Hepatocyte (in vitro differentiated cells): Measurements from ENCODE around the gene ALOX12B. TPM values are rescaled to one million over a fixed set of nuclear protein-coding genes. Genes with fewer than 3 reads are reported as not detected.

ENCODE experiments used
- DNase-seq: peaks from one replicate; pipeline ENCODE4 v3.0.0-alpha.2; 2016; ENCODE audit warnings: low spot score
- H2AFZ ChIP-seq: fragments of 200-600 bp; sonication (generic); 2 replicates; pipeline ENCODE4 v1.6.0; 2016; ENCODE audit warnings: antibody characterized with exemption, mild to moderate bottlenecking
- H3K27ac ChIP-seq: fragments of 200-600 bp; sonication (generic); 2 replicates; pipeline ENCODE4 v1.5.1; 2016; ENCODE audit warnings: mild to moderate bottlenecking
- H3K27me3 ChIP-seq: fragments of 200-600 bp; sonication (generic); 2 replicates; pipeline ENCODE4 v1.6.1; 2016
- H3K36me3 ChIP-seq: fragments of 200-600 bp; sonication (generic); replicated peaks from 2 replicates; pipeline ENCODE4 v1.5.1; 2016; ENCODE audit warnings: low read depth; ENCODE audit not compliant: insufficient read depth
- H3K4me1 ChIP-seq: fragments of 200-600 bp; sonication (generic); 2 replicates; pipeline ENCODE4 v1.5.1; 2016; ENCODE audit warnings: mild to moderate bottlenecking, moderate library complexity; ENCODE audit not compliant: insufficient read depth
- H3K4me2 ChIP-seq: fragments of 200-600 bp; sonication (generic); 2 replicates; pipeline ENCODE4 v1.6.0; 2016
- H3K4me3 ChIP-seq: fragments of 200-600 bp; sonication (generic); 2 replicates; pipeline ENCODE4 v1.5.1; 2016; ENCODE audit warnings: mild to moderate bottlenecking
- H3K79me2 ChIP-seq: fragments of 200-600 bp; sonication (generic); 2 replicates; pipeline ENCODE4 v1.6.0; 2017; ENCODE audit warnings: mild to moderate bottlenecking
- H3K9me2 ChIP-seq: fragments of 200-600 bp; sonication (generic); replicated peaks from 2 replicates; pipeline ENCODE4 v1.6.0; 2017; ENCODE audit warnings: mild to moderate bottlenecking; ENCODE audit not compliant: insufficient read depth
- H3K9me3 ChIP-seq: fragments of 200-600 bp; sonication (generic); 2 replicates; pipeline ENCODE4 v1.5.1; 2016; ENCODE audit warnings: low read depth, mild to moderate bottlenecking
- H4K20me1 ChIP-seq: fragments of 200-600 bp; sonication (generic); 2 replicates; pipeline ENCODE4 v1.6.0; 2016; ENCODE audit warnings: mild to moderate bottlenecking; ENCODE audit not compliant: insufficient read depth, poor library complexity, severe bottlenecking
- CTCF ChIP-seq: fragments of 200-600 bp; sonication (generic); IDR thresholded peaks from 2 replicates; pipeline ENCODE4 v1.5.1; 2016; ENCODE audit warnings: antibody characterized with exemption, mild to moderate bottlenecking; ENCODE audit not compliant: poor library complexity
- EZH2 ChIP-seq: fragments of 200-600 bp; sonication (generic); IDR thresholded peaks from 2 replicates; pipeline ENCODE4 v1.6.1; 2016; ENCODE audit warnings: antibody characterized with exemption, mild to moderate bottlenecking, borderline replicate concordance
- EZH2phosphoT487 ChIP-seq: fragments of 200-600 bp; sonication (generic); IDR thresholded peaks from one replicate; pipeline ENCODE4 v1.6.1; 2018; ENCODE audit warnings: antibody characterized with exemption, mild to moderate bottlenecking, low read depth, moderate library complexity; ENCODE audit not compliant: unreplicated experiment, severe bottlenecking
- WGBS: methylation state at CpG from one replicate; pipeline ENCODE4 v1.1.6; 2016; ENCODE audit warnings: low lambda C conversion rate; ENCODE audit errors: missing lambda C conversion rate; 5-methylcytosine and 5-hydroxymethylcytosine counted together
- polyA plus RNA-seq: library from polyadenylated mRNA; unstranded; fragments of >200 nt; fragmentation: Nextera tagmentation; extraction: Ambion mirVana; gene quantifications from 2 replicates; pipeline ENCODE4 v1.2.1, GENCODE V29; 2016
- total RNA-seq: library from RNA; depleted of rRNA; stranded (reverse); fragments of >200 nt; gene quantifications from 2 replicates; pipeline ENCODE4 v1.2.3, GENCODE V29; 2014

ALOX12B gene
- total and polyA plus RNA-seq, 2 experiments from 2014 or later, result 1.8 to 2.0 TPM

- 76% methylated on average over 4 of the region's 4 CpGs for WGBS
- peaks cover 33% of the 10 kb centered on the region for H3K27me3 ChIP-seq
These were observed 19.7 kb downstream of the ALOX12B start for GRCh38 chr17:8067806-8068205.

GRCh38 chr17:8066841-8067775 lies 20.4 kb downstream of the ALOX12B start:
- Histone ChIP-seq H3K4me1 (peaks cover 14% of the 10 kb centered on the region), H3K9me2 (no peaks in the 10 kb centered on the region), H3K4me3 (no peak overlapping the region), H3K27ac (no peak overlapping the region), H2AFZ (no peak overlapping the region), H3K79me2 (no peaks in the 10 kb centered on the region), H3K9me3 (no peaks in the 10 kb centered on the region), H3K4me2 (no peak overlapping the region), H3K27me3 (peaks cover 33% of the 10 kb centered on the region), H4K20me1 (no peaks in the 10 kb centered on the region), H3K36me3 (no peaks in the 10 kb centered on the region)
- no peak for DNase-seq
- no peak for TF ChIP-seq CTCF
- TF ChIP-seq EZH2phosphoT487, result no peak
- no peak for TF ChIP-seq EZH2
- WGBS, result 74% methylated on average over 15 of the region's 15 CpGs

More at GRCh38 chr17:8067806-8068205, 19.7 kb downstream of the ALOX12B start:
- Histone ChIP-seq H3K36me3 (no peaks in the 10 kb centered on the region), H3K27ac (no peak overlapping the region), H3K79me2 (no peaks in the 10 kb centered on the region), H3K4me3 (no peak overlapping the region), H3K9me2 (no peaks in the 10 kb centered on the region), H3K4me1 (peaks cover 14% of the 10 kb centered on the region), H2AFZ (no peak overlapping the region), H3K9me3 (no peaks in the 10 kb centered on the region), H3K4me2 (no peak overlapping the region), H4K20me1 (no peaks in the 10 kb centered on the region)
- DNase-seq, result no peak
- TF ChIP-seq CTCF, result no peak
- TF ChIP-seq EZH2, result no peak
- no peak for TF ChIP-seq EZH2phosphoT487

- H3K4me2 ChIP-seq, result no peak overlapping the region
- no peak overlapping the region for H3K27ac ChIP-seq
- H3K9me3 ChIP-seq, result no peaks in the 10 kb centered on the region
- WGBS, result 66% methylated on average over 6 of the region's 6 CpGs
- TF ChIP-seq CTCF (no peak), EZH2phosphoT487 (no peak), EZH2 (no peak)
- H3K79me2 ChIP-seq, result no peaks in the 10 kb centered on the region
- no peak for DNase-seq
- H2AFZ ChIP-seq, result no peak overlapping the region
- no peaks in the 10 kb centered on the region for H3K9me2 ChIP-seq
- H4K20me1 ChIP-seq, result no peaks in the 10 kb centered on the region
- peaks cover 25% of the 10 kb centered on the region for H3K27me3 ChIP-seq
- H3K4me1 ChIP-seq, result peaks cover 14% of the 10 kb centered on the region
- H3K36me3 ChIP-seq, result no peaks in the 10 kb centered on the region
- no peak overlapping the region for H3K4me3 ChIP-seq
These were observed 22.9 kb downstream of the ALOX12B start for GRCh38 chr17:8064561-8065019.
